Non-pigmented ciliary epithelial cell (primary cell): ENCODE results near the gene PCNX2.
"Not testable (repeated sequence)": the region's sequence is repeated elsewhere in the genome, so short reads cannot be mapped to it uniquely, and the experiment has no call there.

Experiments used
- DNase-seq: peaks from one replicate; pipeline ENCODE4 v3.0.0-alpha.2; 2010; ENCODE audit warnings: low read depth

PCNX2 gene

GRCh38 chr1:233006541-233006973, 289.0 kb downstream of the PCNX2 start:
- no peak for DNase-seq

- no peak for DNase-seq
Measured at GRCh38 chr1:233006108-233006507, 289.4 kb downstream of the PCNX2 start.

GRCh38 chr1:233005703-233006102, 289.8 kb downstream of the PCNX2 start:
- peak; percentile 24 for DNase-seq

- DNase-seq, result no peak
Measured at GRCh38 chr1:233005156-233005555, 290.4 kb downstream of the PCNX2 start.

- DNase-seq, result no peak
Measured at GRCh38 chr1:233004451-233004850, 291.1 kb downstream of the PCNX2 start.

GRCh38 chr1:233003638-233004037, 291.9 kb downstream of the PCNX2 start:
- not testable (repeated sequence) for DNase-seq

GRCh38 chr1:232999956-233000625, 295.4 kb downstream of the PCNX2 start:
- DNase-seq, result no peak

GRCh38 chr1:232998646-232999045, 296.9 kb downstream of the PCNX2 start:
- no peak for DNase-seq

GRCh38 chr1:232998138-232998537, 297.4 kb downstream of the PCNX2 start:
- no peak for DNase-seq

GRCh38 chr1:232996143-232996542, 299.4 kb downstream of the PCNX2 start:
- no peak for DNase-seq

GRCh38 chr1:232995189-232995588, 300.3 kb downstream of the PCNX2 start:
- DNase-seq, result no peak

- DNase-seq, result no peak
Measured at GRCh38 chr1:232993555-232993954, 302.0 kb downstream of the PCNX2 start.

GRCh38 chr1:232992227-232992626, 303.3 kb downstream of the PCNX2 start:
- DNase-seq, result no peak

- no peak for DNase-seq
Measured at GRCh38 chr1:232991238-232991637, 304.3 kb downstream of the PCNX2 start.

- no peak for DNase-seq
Measured at GRCh38 chr1:232990176-232991128, 305.1 kb downstream of the PCNX2 start.

GRCh38 chr1:232988572-232989040, 306.9 kb downstream of the PCNX2 start:
- DNase-seq, result peak; percentile 78

GRCh38 chr1:232987774-232988140, 307.8 kb downstream of the PCNX2 start:
- DNase-seq, result no peak

- DNase-seq, result no peak
Measured at GRCh38 chr1:232987046-232987773, 308.3 kb downstream of the PCNX2 start.

GRCh38 chr1:232986527-232986922, 309.0 kb downstream of the PCNX2 start:
- no peak for DNase-seq

GRCh38 chr1:232985882-232986526, 309.5 kb downstream of the PCNX2 start:
- no peak for DNase-seq

GRCh38 chr1:232984577-232985425, 310.7 kb downstream of the PCNX2 start:
- DNase-seq, result no peak
